ENCODE measurements around the gene PSMG2. TPM values are rescaled to one million over a fixed set of nuclear protein-coding genes. Genes with fewer than 3 reads are reported as not detected.

Gene PSMG2
- polyA plus RNA-seq, 1 donor from 2014 or later, result 87.2 TPM

DNA sequence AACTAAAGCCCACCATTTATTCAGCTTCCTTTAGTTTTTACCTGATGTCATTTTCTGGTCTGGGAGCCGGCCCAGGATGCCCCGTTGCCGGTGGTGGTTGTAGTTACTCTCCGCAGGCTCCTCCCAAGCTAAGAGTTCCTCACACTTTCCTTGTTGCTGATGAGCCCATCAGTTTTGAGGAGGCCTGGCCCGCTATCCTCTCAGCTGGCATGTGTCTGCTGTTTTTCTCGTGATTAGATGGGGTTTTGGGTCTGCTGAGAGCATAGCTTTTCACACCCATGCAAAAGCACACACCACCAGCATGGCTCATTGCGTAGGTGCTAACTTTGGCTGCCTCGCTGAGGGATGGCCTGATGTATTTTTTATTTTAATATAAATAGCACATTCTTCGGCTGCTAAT is 72.1 kb downstream of the PSMG2 start:
- Histone ChIP-seq H3K9ac (ENCODE audit: low read length) (no peak overlapping the region), H2AFZ (ENCODE audit: low read depth, low read length) (no peak overlapping the region), H3F3A (ENCODE audit: insufficient read depth, low read length, poor library complexity, severe bottlenecking) (no peaks in the 10 kb centered on the region), H3K4me2 (ENCODE audit: low read length) (no peak overlapping the region), H3K9me3 (ENCODE audit: low read length) (no peaks in the 10 kb centered on the region), H3K9me2 (ENCODE audit: insufficient read depth, low read length) (no peaks in the 10 kb centered on the region), H3K36me3 (ENCODE audit: insufficient read depth, low read length) (no peaks in the 10 kb centered on the region), H3K79me2 (replicated peaks; ENCODE audit: insufficient read depth, low read length) (no peaks in the 10 kb centered on the region), H3K27ac (ENCODE audit: low read length) (no peak overlapping the region), H4K20me1 (ENCODE audit: insufficient read depth) (no peaks in the 10 kb centered on the region), H3K4me3 (ENCODE audit: low read length) (no peak overlapping the region), H3K27me3 (ENCODE audit: insufficient read depth, low read depth, low read length) (no peaks in the 10 kb centered on the region)
- TF ChIP-seq EP300 (conservative IDR thresholded peaks at IDR 0.05; ENCODE audit: poor library complexity, severe bottlenecking), result no peak
- TF ChIP-seq RAD21 (conservative IDR thresholded peaks at IDR 0.05), result no peak
- TF ChIP-seq SMC3 (conservative IDR thresholded peaks at IDR 0.05; ENCODE audit: poor library complexity), result no peak
- TF ChIP-seq, protein P1, sequence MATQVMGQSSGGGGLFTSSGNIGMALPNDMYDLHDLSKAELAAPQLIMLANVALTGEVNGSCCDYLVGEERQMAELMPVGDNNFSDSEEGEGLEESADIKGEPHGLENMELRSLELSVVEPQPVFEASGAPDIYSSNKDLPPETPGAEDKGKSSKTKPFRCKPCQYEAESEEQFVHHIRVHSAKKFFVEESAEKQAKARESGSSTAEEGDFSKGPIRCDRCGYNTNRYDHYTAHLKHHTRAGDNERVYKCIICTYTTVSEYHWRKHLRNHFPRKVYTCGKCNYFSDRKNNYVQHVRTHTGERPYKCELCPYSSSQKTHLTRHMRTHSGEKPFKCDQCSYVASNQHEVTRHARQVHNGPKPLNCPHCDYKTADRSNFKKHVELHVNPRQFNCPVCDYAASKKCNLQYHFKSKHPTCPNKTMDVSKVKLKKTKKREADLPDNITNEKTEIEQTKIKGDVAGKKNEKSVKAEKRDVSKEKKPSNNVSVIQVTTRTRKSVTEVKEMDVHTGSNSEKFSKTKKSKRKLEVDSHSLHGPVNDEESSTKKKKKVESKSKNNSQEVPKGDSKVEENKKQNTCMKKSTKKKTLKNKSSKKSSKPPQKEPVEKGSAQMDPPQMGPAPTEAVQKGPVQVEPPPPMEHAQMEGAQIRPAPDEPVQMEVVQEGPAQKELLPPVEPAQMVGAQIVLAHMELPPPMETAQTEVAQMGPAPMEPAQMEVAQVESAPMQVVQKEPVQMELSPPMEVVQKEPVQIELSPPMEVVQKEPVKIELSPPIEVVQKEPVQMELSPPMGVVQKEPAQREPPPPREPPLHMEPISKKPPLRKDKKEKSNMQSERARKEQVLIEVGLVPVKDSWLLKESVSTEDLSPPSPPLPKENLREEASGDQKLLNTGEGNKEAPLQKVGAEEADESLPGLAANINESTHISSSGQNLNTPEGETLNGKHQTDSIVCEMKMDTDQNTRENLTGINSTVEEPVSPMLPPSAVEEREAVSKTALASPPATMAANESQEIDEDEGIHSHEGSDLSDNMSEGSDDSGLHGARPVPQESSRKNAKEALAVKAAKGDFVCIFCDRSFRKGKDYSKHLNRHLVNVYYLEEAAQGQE (IDR thresholded peaks at IDR 0.05; ENCODE audit: borderline replicate concordance), result no peak
- TF ChIP-seq, protein P2, sequence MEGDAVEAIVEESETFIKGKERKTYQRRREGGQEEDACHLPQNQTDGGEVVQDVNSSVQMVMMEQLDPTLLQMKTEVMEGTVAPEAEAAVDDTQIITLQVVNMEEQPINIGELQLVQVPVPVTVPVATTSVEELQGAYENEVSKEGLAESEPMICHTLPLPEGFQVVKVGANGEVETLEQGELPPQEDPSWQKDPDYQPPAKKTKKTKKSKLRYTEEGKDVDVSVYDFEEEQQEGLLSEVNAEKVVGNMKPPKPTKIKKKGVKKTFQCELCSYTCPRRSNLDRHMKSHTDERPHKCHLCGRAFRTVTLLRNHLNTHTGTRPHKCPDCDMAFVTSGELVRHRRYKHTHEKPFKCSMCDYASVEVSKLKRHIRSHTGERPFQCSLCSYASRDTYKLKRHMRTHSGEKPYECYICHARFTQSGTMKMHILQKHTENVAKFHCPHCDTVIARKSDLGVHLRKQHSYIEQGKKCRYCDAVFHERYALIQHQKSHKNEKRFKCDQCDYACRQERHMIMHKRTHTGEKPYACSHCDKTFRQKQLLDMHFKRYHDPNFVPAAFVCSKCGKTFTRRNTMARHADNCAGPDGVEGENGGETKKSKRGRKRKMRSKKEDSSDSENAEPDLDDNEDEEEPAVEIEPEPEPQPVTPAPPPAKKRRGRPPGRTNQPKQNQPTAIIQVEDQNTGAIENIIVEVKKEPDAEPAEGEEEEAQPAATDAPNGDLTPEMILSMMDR (IDR thresholded peaks at IDR 0.05; ENCODE audit: poor library complexity, severe bottlenecking), result no peak

Small RNAs within 50 kb of the gene (small RNA-seq; reads per million reads assigned to genes)
- gene RF00019, result 0 to 1.2 (median 0) reads per million in 3 experiments

Other genes starting within 250 kb of the PSMG2 start
- 22.2 and 23.7 TPM in 2 replicates for gene SPIRE1, start 44.9 kb upstream of the PSMG2 start, polyA plus RNA-seq
- 14.8 and 21.4 TPM in 2 replicates for gene CEP76, start 319 bp upstream of the PSMG2 start, polyA plus RNA-seq
- 45.2 and 45.7 TPM in 2 replicates for gene PTPN2, start 181.2 kb downstream of the PSMG2 start, polyA plus RNA-seq
- gene SEH1L, start 245.0 kb downstream of the PSMG2 start, polyA plus RNA-seq, result 11.5 and 12.3 TPM in 2 replicates

Data from neural cell (in vitro differentiated cells).